Measurements from ENCODE around the gene POLR3E. TPM values are rescaled to one million over a fixed set of nuclear protein-coding genes. Genes with fewer than 3 reads are reported as not detected.

Gene POLR3E
- total RNA-seq, 1 donor from 2014 or later = 34.8 TPM

DNA sequence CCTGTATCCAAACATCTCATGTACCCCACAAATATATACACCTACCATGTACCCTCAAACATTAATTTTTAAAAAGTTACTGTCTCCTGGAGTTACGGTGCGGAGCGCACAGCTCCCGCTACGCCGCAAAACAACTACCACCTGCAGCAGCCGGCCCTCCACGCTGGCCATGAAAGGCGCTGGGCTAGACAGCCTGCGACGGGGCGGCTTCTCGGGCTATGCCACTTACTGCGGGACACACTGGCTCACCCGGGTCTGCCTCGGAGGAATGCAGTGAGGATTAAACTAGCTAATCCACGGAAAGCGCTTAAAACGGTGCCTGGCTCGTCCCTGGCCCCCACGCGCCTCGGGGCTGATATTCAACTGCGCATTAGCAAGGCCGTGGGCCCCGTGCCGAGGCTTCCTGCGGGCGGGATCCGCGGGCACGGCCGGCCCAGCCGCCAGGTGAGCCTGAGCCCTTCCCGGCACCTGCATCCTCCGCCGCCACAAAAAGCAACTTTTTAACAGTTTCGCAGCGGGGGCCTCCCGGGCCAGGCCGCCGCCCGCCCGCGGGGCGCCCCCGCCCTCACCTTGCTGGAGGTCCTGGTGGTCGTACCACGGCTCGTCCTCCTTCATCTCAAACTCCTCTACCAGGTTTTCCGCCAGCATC is 76.6 kb downstream of the POLR3E start:
- ATAC-seq (ENCODE audit: poor library complexity) = peak; percentile 19
- intact Hi-C loops (cut with DNase I) = no loop called here
- DNase-seq = peak; percentile 77

DNA sequence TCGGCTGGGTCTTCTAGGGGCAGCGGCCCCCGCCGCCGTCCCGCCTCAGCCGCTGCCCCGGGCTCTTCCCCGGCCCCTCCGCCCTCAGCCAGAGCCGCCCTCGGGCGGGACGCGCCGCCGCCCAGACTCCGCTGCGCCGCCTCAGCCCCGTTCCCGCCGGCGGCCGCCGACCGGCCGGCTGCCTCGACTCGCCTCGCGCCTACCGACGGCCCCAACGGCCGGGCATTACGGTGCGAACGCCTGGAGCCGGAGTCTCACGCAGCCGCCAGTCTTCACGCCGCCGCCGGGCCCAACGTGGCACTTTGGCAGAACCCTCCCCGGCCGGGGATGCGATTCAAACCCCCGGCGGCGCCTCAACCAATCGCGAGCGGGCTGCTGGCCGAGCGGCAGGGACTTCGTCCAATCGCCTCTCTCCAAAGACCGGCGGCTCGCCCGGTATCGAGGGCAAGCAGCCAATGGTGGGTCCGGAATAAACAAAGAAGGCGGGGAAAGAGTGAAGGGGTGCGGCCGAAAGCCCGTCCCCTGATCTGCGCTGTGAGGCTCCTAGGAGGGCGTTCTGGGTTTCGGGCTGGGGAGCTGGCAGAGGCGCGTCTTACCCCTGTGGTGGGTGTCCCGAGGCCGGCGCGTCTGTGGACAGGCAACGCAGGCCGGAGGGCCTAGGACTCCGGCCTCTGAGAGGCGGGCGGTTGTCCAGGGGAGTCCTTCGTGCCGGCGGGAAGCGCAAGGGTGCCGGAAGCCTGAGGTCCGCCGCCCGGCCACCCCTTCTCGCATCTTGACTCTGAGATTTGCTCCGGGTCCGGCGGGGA is 77.3 kb downstream of the POLR3E start, which contains the start of gene CDR2:
Gene CDR2 (minus strand): TSS at position 309 of the 806 bp plus-strand sequence. CDS start 310 bp downstream, outside the sequence.
- DNase-seq (peak; percentile 98), ATAC-seq (ENCODE audit: poor library complexity) (peak; percentile 97)
- intact Hi-C loops (cut with DNase I) = no loop called here

GRCh38 chr16:22375117-22375962 is 78.1 kb downstream of the POLR3E start:
- ATAC-seq (ENCODE audit: poor library complexity) = no peak
- DNase-seq = no peak
- intact Hi-C loops (cut with DNase I) = no loop called here

DNA sequence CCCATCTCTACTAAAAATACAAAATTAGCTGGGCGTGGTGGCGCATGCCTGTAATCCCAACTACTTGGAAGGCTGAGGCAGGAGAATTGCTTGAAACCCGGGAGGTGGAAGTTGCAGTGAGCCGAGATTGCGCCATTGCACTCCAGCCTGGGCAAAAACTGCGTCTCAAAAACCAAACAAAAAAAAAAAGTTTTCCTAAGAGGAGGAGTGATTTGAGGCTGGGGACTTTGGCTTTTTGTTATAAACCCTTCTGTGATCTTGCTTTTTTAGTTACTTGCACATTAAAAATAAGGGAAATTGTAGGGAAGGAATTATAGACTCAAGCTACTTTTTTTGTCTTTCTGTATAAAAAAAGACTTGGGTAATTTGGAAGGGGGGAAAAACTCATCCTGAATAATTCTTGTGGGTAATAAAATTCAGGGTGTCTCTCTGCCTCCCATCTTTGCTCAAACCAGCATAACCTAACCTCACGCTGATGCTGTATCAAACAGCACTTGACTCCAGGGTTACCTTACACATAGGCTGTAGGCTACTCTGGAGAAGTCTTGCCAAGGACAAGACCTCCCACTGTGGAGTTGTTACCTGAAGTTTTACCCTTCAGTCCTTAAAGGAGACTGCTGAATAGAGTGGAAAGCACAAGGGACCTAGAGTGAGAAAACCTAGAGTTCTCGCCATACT is 78.9 kb downstream of the POLR3E start:
- intact Hi-C loops (cut with DNase I) = no loop called here
- no peak for ATAC-seq (ENCODE audit: poor library complexity)
- DNase-seq = no peak

DNA sequence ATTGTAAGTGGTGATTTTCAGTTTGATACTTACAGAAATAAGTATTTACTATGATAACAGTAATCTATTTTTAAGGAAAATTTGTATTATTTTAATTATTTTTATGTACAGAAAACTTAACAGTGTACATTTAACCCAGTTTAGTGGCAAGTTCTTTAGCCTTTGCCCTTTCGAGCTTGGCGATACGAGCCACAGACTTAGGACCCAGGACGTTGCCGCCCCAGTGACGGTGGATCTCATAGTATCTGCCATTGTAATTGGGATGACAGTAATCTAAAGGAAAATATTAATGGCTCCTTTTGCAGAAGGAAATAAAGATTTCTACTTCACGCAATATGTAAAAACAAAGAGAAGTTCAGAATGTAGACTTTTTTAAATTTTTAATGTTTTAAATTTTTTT is 82.4 kb downstream of the POLR3E start:
- intact Hi-C loops (cut with DNase I) = no loop called here
- ATAC-seq (ENCODE audit: poor library complexity) (no peak), DNase-seq (no peak)

DNA sequence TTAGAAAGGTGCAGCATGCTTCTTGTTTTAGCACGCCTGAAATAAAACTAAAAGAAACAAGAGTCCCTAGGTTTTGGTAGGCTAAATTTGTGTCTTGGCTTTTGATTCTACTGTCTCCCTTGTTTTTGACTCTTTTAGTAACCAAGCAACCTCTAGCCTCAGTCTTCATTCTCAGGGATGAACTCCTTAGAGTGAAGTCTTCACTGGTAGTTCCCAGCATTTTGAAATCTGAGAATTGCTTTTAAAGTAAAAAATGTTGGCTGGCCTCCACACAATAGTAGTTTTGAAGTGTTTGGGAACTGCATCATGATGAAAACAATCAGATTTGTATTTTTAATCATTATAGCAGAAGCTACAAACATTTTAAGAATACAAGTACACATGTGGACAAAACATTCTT is 83.3 kb downstream of the POLR3E start:
- DNase-seq (no peak), ATAC-seq (ENCODE audit: poor library complexity) (no peak)
- intact Hi-C loops (cut with DNase I) = no loop called here

- DNase-seq = no peak
- intact Hi-C loops (cut with DNase I) = no loop called here
- ATAC-seq (ENCODE audit: poor library complexity) = no peak
Measured at GRCh38 chr16:22381392-22381791, 84.2 kb downstream of the POLR3E start.

GRCh38 chr16:22383827-22384226 is 86.6 kb downstream of the POLR3E start:
- ATAC-seq (ENCODE audit: poor library complexity) (no peak), DNase-seq (no peak)
- intact Hi-C loops (cut with DNase I) = no loop called here

Other genes with a start within 250 kb of the POLR3E start
- gene VWA3A, start 204.9 kb upstream of the POLR3E start, total RNA-seq = 1.3 TPM
- not detected for gene SDR42E2, start 134.9 kb upstream of the POLR3E start, total RNA-seq
- gene EEF2K, start 91.1 kb upstream of the POLR3E start, total RNA-seq = 26.4 TPM
- gene CDR2, start 77.2 kb downstream of the POLR3E start, total RNA-seq = 5.2 TPM
- gene NPIPB5, start 213.5 kb downstream of the POLR3E start, total RNA-seq = 45.6 TPM